GM10248 (cell line): Measurements from ENCODE around the gene CD34.
A peak's percentile ranks its signal among the peaks of the same experiment; 100 is the strongest.

Source experiments
- CTCF ChIA-PET: fragments of 300-600 bp; sonication (Branson Sonifier 250); formaldehyde crosslinking; extraction: SDS; loops from one replicate; lab custom pipeline; 2021; ENCODE audit warnings: antibody characterized with exemption; lab: Yijun Ruan, JAX
- POLR2A ChIA-PET: fragments of 350-650 bp; sonication (Branson Sonifier 250); formaldehyde crosslinking; extraction: SDS; loops from one replicate; lab custom pipeline; 2020; ENCODE audit warnings: antibody characterized with exemption; lab: Yijun Ruan, JAX
- DNase-seq: peaks from one replicate; pipeline ENCODE4 v3.0.0; 2012; ENCODE audit errors: extremely low spot score
- TF ChIP-seq, protein P1 (sequence below): IDR thresholded peaks from 2 replicates; pipeline ENCODE4 v1.5.1; 2012; ENCODE audit warnings: mild to moderate bottlenecking, low read depth; ENCODE audit errors: extremely low read depth, missing control alignments, control extremely low read depth

CD34 gene

GRCh38 chr1:207918011-207918410 lies 7.1 kb upstream of the CD34 start:
- DNase-seq, result no peak
- POLR2A ChIA-PET, result no interaction called here
- TF ChIP-seq, protein P1, sequence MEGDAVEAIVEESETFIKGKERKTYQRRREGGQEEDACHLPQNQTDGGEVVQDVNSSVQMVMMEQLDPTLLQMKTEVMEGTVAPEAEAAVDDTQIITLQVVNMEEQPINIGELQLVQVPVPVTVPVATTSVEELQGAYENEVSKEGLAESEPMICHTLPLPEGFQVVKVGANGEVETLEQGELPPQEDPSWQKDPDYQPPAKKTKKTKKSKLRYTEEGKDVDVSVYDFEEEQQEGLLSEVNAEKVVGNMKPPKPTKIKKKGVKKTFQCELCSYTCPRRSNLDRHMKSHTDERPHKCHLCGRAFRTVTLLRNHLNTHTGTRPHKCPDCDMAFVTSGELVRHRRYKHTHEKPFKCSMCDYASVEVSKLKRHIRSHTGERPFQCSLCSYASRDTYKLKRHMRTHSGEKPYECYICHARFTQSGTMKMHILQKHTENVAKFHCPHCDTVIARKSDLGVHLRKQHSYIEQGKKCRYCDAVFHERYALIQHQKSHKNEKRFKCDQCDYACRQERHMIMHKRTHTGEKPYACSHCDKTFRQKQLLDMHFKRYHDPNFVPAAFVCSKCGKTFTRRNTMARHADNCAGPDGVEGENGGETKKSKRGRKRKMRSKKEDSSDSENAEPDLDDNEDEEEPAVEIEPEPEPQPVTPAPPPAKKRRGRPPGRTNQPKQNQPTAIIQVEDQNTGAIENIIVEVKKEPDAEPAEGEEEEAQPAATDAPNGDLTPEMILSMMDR, result no peak
- CTCF ChIA-PET, result interaction anchor here (1.3 to 3.0 kb wide), 9 partner anchors 9 to 52 kb away, joined by 3 to 8 read pairs (median 6); no protein-coding TSS in a partner anchor

DNA sequence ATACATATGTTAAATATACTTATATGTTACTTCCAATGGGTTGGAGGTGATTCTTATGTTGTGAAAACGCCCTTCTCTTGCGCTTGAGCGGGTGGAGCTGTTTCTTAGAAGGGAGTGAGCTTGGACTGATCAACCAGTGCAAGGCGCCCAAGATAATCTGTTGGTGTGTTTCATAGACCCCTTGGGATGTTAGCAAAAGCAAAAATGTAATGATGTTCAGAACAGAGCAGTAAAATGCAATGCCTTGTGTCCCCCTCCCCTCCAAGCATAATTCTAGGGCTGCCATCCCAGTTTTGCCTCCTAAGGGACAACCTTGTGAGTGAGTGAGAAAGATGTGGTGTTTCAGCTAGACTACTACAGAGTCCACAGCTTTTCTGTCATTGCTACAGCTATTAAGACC lies 6.2 kb upstream of the CD34 start:
- POLR2A ChIA-PET, result no interaction called here
- CTCF ChIA-PET, result interaction anchor here (1.5 to 1.9 kb wide), 3 partner anchors 13 to 46 kb away, joined by 4 to 7 read pairs (median 5); no protein-coding TSS in a partner anchor
- TF ChIP-seq, protein P1, result no peak
- DNase-seq, result no peak

DNA sequence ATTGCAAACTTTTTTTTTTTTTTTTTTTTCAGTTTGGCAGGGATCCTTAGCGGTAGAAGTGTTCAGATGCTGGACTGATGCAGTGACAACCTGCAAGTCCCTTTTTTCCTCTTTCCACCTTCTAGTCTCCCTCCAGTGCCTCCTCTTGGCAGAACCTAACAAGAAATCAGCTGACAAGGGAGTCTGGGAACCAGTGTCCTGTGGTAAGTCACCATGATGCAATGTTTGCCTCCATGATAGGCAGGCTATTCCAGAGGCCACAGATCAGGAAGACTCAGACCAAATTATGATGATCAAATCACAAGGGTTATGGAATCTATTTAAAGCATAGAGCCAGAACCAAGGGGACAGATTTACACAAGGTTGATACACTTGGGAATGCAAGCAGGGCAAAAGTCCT lies 3.0 kb upstream of the CD34 start:
- CTCF ChIA-PET, result interaction anchor here (1.5 to 3.2 kb wide), 2 partner anchors 17 to 28 kb away, joined by 7 to 17 read pairs; no protein-coding TSS in a partner anchor
- POLR2A ChIA-PET, result no interaction called here
- no peak for DNase-seq
- TF ChIP-seq, protein P1, result no peak

DNA sequence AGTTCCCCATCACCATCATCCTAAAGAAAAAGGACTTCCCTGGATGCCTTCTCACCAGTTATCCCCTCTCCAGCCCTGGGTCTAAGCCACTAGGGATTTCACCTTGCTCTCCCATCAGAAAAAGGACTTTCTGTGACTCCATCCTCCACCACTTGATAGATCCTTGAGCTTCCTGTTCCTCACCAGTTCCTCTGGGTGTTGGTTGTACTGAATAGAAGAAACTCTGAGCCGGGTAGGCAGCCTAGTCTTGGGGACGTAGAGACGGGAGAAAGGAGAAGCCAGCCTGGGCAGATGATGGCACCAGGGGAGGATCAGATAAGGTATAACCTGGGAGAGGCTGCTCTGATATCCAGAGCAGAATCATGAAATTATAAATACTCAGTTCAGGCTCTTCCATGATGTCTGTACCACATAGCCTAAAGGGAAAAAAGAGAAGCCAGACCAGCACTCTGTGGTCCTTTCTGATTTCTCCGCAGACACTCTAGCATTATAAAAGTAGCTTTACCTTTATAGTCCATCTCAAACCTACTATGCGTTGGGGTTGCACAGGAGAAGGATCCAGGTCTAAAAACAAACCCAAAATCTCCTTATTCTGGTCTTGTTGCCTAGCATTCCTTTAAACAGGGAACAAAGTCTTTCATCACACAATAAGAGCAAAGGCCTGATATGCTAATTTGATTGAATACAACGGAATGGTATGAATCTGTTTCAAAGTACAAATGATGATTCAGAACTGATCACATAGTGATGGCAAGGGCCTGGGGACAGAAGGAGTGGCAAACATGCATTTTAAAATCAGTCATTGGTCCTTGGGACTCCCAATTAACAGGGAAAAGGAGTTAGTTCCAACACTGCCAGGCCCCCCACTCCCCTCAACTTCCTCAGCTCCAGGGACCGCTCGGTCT lies 1.2 kb upstream of the CD34 start:
- TF ChIP-seq, protein P1, result no peak
- DNase-seq, result no peak
- ChIA-PET CTCF (interaction anchor here (1.0 to 3.2 kb wide), 4 partner anchors 15 to 51 kb away, joined by 3 to 17 read pairs (median 6); no protein-coding TSS in a partner anchor), POLR2A (no interaction called here)

GRCh38 chr1:207909687-207910086 lies 1.2 kb downstream of the CD34 start:
- POLR2A ChIA-PET, result no interaction called here
- CTCF ChIA-PET, result interaction anchor here (1.0 to 5.1 kb wide), 5 partner anchors 9 to 54 kb away, joined by 4 to 32 read pairs (median 13); no protein-coding TSS in a partner anchor
- TF ChIP-seq, protein P1, result no peak
- DNase-seq, result no peak

GRCh38 chr1:207908107-207908734 lies 2.7 kb downstream of the CD34 start:
- ChIA-PET POLR2A (no interaction called here), CTCF (interaction anchor here (0.9 to 5.1 kb wide), 13 partner anchors 11 to 181 kb away, joined by 3 to 32 read pairs (median 4); no protein-coding TSS in a partner anchor)
- DNase-seq, result no peak
- TF ChIP-seq, protein P1, result peak; percentile 9
